K562 (cell line): ENCODE measurements around the gene RGS7. TPM values are rescaled to one million over a fixed set of nuclear protein-coding genes. Genes with fewer than 3 reads are reported as not detected.

Experiments
- ATAC-seq: fragments of 200-7000 bp; cut with Tn5 transposase; 3 replicates; pipeline ENCODE4 v1.9.1; 2020; ENCODE audit warnings: moderate library complexity
- BruUV-seq: library from RNA; stranded (reverse); fragments of 400-500 nt; replicated peaks from 2 replicates; lab custom pipeline; 2021; lab: Mats Ljungman, UMichigan
- CTCF ChIA-PET: fragments of 300-600 bp; formaldehyde crosslinking; extraction: SDS; loops from one replicate; lab custom pipeline; 2021; ENCODE audit warnings: low intra/inter-chr PET ratio; lab: Yijun Ruan, JAX
- POLR2A ChIA-PET: fragments of 300-600, 350-650 bp; sonication (Branson Sonifier 250); formaldehyde crosslinking; extraction: SDS; loops from one replicate; lab custom pipeline; 2021; ENCODE audit warnings: antibody characterized with exemption, inconsistent platforms; lab: Yijun Ruan, JAX
- DNase-seq, 4 experiments: peaks; one replicate each; pipeline versions ENCODE4 v3.0.0 to v3.0.0-alpha.2; 2011 to 2018; ENCODE audit warnings: low spot score in 3 of 4, mixed read lengths in 3 of 4; ENCODE audit errors: extremely low read depth in 1 of 4
- FAIRE-seq: peaks from 2 replicates; lab custom pipeline; 2011; peaks lifted over from hg19 to GRCh38; lab: Jason Lieb, UNC
- H2AFZ ChIP-seq: 2 replicates; pipeline ENCODE4 v1.6.0; 2011; ENCODE audit warnings: low read depth, low read length, control low read depth, inconsistent platforms
- H3K27ac ChIP-seq: fragments of 200-600 bp; 3 replicates; pipeline ENCODE4 v1.8.0; 2011; ENCODE audit warnings: low read depth, mild to moderate bottlenecking, control low read depth, inconsistent platforms, low read length, moderate library complexity, mixed read lengths; ENCODE audit errors: extremely low read depth
- H3K27me3 ChIP-seq, 2 experiments: fragments of 300-600 bp in 1 of 2; 2 replicates in 1 of 2; 3 replicates in 1 of 2; pipeline versions ENCODE4 v1.6.0 to v1.8.0; 2011; ENCODE audit warnings: inconsistent platforms in 2 of 2, low read length in 2 of 2, mild to moderate bottlenecking in 1 of 2, mixed read lengths in 1 of 2, moderate library complexity in 1 of 2; ENCODE audit not compliant: control insufficient read depth in 2 of 2, insufficient read depth in 2 of 2
- H3K36me3 ChIP-seq: fragments of 300-600 bp; 3 replicates; pipeline ENCODE4 v1.8.0; 2011; ENCODE audit warnings: mild to moderate bottlenecking, low read length, inconsistent platforms; ENCODE audit not compliant: control insufficient read depth, insufficient read depth
- H3K4me1 ChIP-seq, 2 experiments: fragments of 200-600 bp in 1 of 2; replicated peaks in 1 of 2; 2 replicates in 1 of 2; 3 replicates in 1 of 2; pipeline versions ENCODE4 v1.5.1 to v1.8.0; 2011; ENCODE audit warnings: inconsistent platforms in 2 of 2, low read length in 2 of 2, mild to moderate bottlenecking in 1 of 2, mixed read lengths in 1 of 2, moderate library complexity in 1 of 2; ENCODE audit not compliant: control insufficient read depth in 2 of 2, insufficient read depth in 2 of 2
- H3K4me2 ChIP-seq: 2 replicates; pipeline ENCODE4 v1.6.1; 2011; ENCODE audit warnings: low read length, control low read depth, inconsistent platforms, mixed read lengths; ENCODE audit not compliant: insufficient read depth
- H3K4me3 ChIP-seq: fragments of 200-600 bp; sonication (generic), shearing (Covaris generic); 2 replicates; pipeline ENCODE4 v1.5.1; 2016; ENCODE audit warnings: control low read depth, inconsistent platforms
- H3K79me2 ChIP-seq: fragments of 200-600 bp; 3 replicates; pipeline ENCODE4 v1.8.0; 2011; ENCODE audit warnings: low read length, inconsistent platforms; ENCODE audit not compliant: control insufficient read depth, insufficient read depth
- H3K9ac ChIP-seq, 2 experiments: 2 replicates each; pipeline versions ENCODE4 v1.6.0 to v1.6.1; 2011; ENCODE audit warnings: low read depth in 2 of 2, low read length in 2 of 2, control low read depth in 1 of 2, inconsistent platforms in 1 of 2, mild to moderate bottlenecking in 1 of 2, mixed read lengths in 1 of 2; ENCODE audit not compliant: insufficient read depth in 1 of 2
- H3K9me1 ChIP-seq: one replicate; pipeline ENCODE4 v1.6.0; 2011; ENCODE audit warnings: inconsistent platforms, mild to moderate bottlenecking, low read length, moderate library complexity; ENCODE audit not compliant: control insufficient read depth, insufficient read depth
- H3K9me3 ChIP-seq: replicated peaks from 2 replicates; pipeline ENCODE4 v1.5.1; 2011; ENCODE audit warnings: low read depth, low read length, inconsistent platforms; ENCODE audit not compliant: control insufficient read depth, insufficient read depth
- H4K20me1 ChIP-seq: replicated peaks from 2 replicates; pipeline ENCODE4 v1.6.1; 2011; ENCODE audit warnings: low read length, inconsistent platforms, mixed read lengths; ENCODE audit not compliant: control insufficient read depth, insufficient read depth
- BMI1 ChIP-seq: fragments of 150-350 bp; IDR thresholded peaks from 2 replicates; pipeline ENCODE4 v1.6.1; 2014; ENCODE audit warnings: low read length
- CAMTA2 ChIP-seq: fragments of 250-450 bp; sonication (Bioruptor Pico); conservative IDR thresholded peaks from 2 replicates; pipeline ENCODE4 v1.5.1; 2022
- GABPB1 ChIP-seq: sonication (generic); formaldehyde crosslinking; IDR thresholded peaks from 2 replicates; pipeline ENCODE4 v1.8.0; 2022; ENCODE audit warnings: mild to moderate bottlenecking, missing genetic modification reagents
- HCFC1 ChIP-seq: IDR thresholded peaks from 2 replicates; pipeline ENCODE4 v1.6.1; 2012; ENCODE audit warnings: low read depth, low read length, improper control_type of control experiment
- HOXB6 ChIP-seq: fragments of 250-450 bp; sonication (Bioruptor Pico); IDR thresholded peaks from 2 replicates; pipeline ENCODE4 v1.5.1; 2022; ENCODE audit warnings: mild to moderate bottlenecking, borderline replicate concordance
- KAT2B ChIP-seq: IDR thresholded peaks from one replicate; pipeline ENCODE4 v1.6.1; 2012; ENCODE audit warnings: low read depth, mild to moderate bottlenecking, control low read depth, inconsistent platforms, low read length, moderate library complexity
- KDM1A ChIP-seq, 2 experiments: fragments of 450-650 bp; IDR thresholded peaks; 2 replicates each; pipeline ENCODE4 v1.6.1; 2016; ENCODE audit warnings: mild to moderate bottlenecking in 2 of 2
- RBM25 ChIP-seq: fragments of 200-400 bp; formaldehyde crosslinking; IDR thresholded peaks from 2 replicates; pipeline ENCODE4 v1.6.1; 2018; ENCODE audit warnings: low read length, low read depth, moderate library complexity; ENCODE audit not compliant: severe bottlenecking
- ZC3H11A ChIP-seq: IDR thresholded peaks from 2 replicates; pipeline ENCODE4 v1.6.1; 2012; ENCODE audit warnings: low read depth, low read length, improper control_type of control experiment
- ZKSCAN3 ChIP-seq: fragments of 250-450 bp; sonication (Bioruptor Pico); IDR thresholded peaks from 2 replicates; pipeline ENCODE4 v1.4.0; 2020
- ZNF239 ChIP-seq: fragments of 250-450 bp; sonication (Bioruptor Pico); IDR thresholded peaks from 2 replicates; pipeline ENCODE4 v1.4.0; 2020; ENCODE audit warnings: mild to moderate bottlenecking
- WGBS: fragments of 100-300 bp; shearing (Covaris generic); methylation state at CpG from one replicate; pipeline ENCODE4 v1.1.6; 2016; ENCODE audit warnings: low coverage, mixed read lengths; ENCODE audit not compliant: insufficient coverage; ENCODE audit errors: missing lambda C conversion rate; 5-methylcytosine and 5-hydroxymethylcytosine counted together
- in situ Hi-C: fragments of 300-500 bp; cut with MboI; formaldehyde crosslinking; loops from 4 replicates; pipeline ENCODE4 v1.15.0; 2018; ENCODE audit warnings: inconsistent platforms, mixed read lengths
- intact Hi-C: fragments of 100-400 bp; cut with micrococcal nuclease; formaldehyde crosslinking; loops from 2 replicates; pipeline ENCODE4 v1.14.2; 2022
- polyA plus RNA-seq, 8 experiments: library from polyadenylated mRNA; depleted of rRNA in 4 of 8; stranded (reverse) in 5 of 8; unstranded in 3 of 8; fragments of >200 nt; fragmentation: Nextera tagmentation in 2 of 8; fragmentation: Illumina TruSeq in 1 of 8; extraction: Ambion mirVana in 2 of 8; extraction: Trizol in 1 of 8; gene quantifications; 2 replicates each; pipeline versions ENCODE4 v1.2.1 to v1.2.3, GENCODE V29; 2011 to 2014; ENCODE audit warnings: inconsistent platforms in 1 of 8, missing spikeins in 1 of 8
- total RNA-seq, 7 experiments: library from RNA; depleted of rRNA in 6 of 7; stranded (reverse); fragments of >200 nt in 6 of 7; fragmentation: Illumina TruSeq in 2 of 7; extraction: Trizol in 2 of 7; gene quantifications; 2 replicates each; pipeline versions ENCODE4 v1.2.1 to v1.2.3, GENCODE V29; 2011 to 2021; ENCODE audit warnings: low replicate concordance in 1 of 7
- TF ChIP-seq, protein P1 (sequence below): sonication (generic); formaldehyde crosslinking; IDR thresholded peaks from 2 replicates; pipeline ENCODE4 v1.8.0; 2022; ENCODE audit warnings: missing genetic modification reagents, mild to moderate bottlenecking, moderate library complexity, borderline replicate concordance
- TF ChIP-seq, protein P2 (sequence below), 3 experiments: fragments of 200-800 bp in 1 of 3; sonication (Bioruptor generic) in 1 of 3; sonication (generic) in 1 of 3; formaldehyde crosslinking in 1 of 3; IDR thresholded peaks; 2 replicates each; pipeline versions ENCODE4 v1.6.1 to v1.8.0; 2016 to 2022; ENCODE audit warnings: mild to moderate bottlenecking in 2 of 3, missing compliant biosample characterization in 2 of 3, missing genetic modification characterization in 2 of 3, missing genetic modification reagents in 1 of 3
- TF ChIP-seq, protein P3 (sequence below): fragments of 450-650 bp; IDR thresholded peaks from 2 replicates; pipeline ENCODE4 v1.6.1; 2016

The RGS7 gene
- total and polyA plus RNA-seq, 9 of the 15 experiments (the other 6 are each of a cell fraction or from before 2014, with no cell fraction given), result not detected

DNA sequence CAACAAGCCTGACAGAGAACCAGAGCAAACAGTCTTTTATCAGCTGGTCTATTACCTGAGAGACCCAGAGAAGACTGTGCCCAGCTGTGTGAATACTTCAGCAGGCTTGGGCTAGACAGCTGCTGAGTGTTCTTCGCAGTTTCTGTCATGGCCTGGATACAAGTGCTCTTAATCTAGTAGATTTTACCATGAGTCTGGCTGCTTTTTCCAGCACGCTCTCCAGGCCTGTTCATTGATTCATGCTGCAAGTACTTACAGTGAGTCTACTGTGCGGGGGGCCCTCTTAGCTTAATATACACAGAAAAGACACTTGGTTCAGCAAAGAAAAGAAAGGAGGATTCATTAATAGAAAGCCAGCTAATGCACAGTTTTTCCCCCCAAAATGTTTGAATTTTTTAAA, 48.5 kb downstream of the RGS7 start (continued):
- TF ChIP-seq, protein P1, sequence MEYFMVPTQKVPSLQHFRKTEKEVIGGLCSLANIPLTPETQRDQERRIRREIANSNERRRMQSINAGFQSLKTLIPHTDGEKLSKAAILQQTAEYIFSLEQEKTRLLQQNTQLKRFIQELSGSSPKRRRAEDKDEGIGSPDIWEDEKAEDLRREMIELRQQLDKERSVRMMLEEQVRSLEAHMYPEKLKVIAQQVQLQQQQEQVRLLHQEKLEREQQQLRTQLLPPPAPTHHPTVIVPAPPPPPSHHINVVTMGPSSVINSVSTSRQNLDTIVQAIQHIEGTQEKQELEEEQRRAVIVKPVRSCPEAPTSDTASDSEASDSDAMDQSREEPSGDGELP, result no peak
- TF ChIP-seq HOXB6 (CRISPR knock-in tag) (no peak), ZNF239 (CRISPR knock-in tag) (no peak), HCFC1 (no peak), ZC3H11A (no peak), BMI1 (no peak)
- TF ChIP-seq, protein P2, sequence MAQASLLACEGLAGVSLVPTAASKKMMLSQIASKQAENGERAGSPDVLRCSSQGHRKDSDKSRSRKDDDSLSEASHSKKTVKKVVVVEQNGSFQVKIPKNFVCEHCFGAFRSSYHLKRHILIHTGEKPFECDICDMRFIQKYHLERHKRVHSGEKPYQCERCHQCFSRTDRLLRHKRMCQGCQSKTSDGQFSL (CRISPR knock-in tag; IDR thresholded peaks at IDR 0.05), result no peak
- TF ChIP-seq, protein P2 (tag; IDR thresholded peaks at IDR 0.05), result no peak

DNA sequence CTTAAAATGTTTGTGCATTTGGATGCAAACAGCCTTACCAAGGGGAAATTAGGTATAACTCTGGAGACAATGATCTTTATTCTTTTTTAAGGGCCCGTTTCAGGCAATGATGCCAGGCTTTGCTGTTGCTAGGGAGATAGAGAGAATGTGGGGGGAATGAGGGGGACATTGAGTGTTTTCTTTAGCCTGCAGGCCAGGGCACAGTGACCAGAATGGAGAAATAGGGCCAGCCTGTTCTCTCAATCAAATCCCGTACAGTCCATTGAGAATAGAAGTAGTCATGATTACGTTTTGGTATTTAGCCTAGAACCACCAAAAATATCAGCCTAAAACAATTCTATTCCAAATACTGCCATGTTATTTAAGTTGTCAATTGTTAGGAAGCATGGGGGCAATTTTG, 49.0 kb downstream of the RGS7 start:
- BruUV-seq, result no TSS peak
- WGBS, result 0% methylated on average over 3 of the region's 3 CpGs
- no peak overlapping the region for H3K9ac ChIP-seq
- in situ Hi-C loops (no loop called here), intact Hi-C loops (no loop called here)
- no peaks in the 10 kb centered on the region for H3K4me1 ChIP-seq
- TF ChIP-seq KDM1A (IDR thresholded peaks at IDR 0.05) (no peak), CAMTA2 (no peak), KAT2B (no peak), GABPB1 (CRISPR knock-in tag) (no peak), ZKSCAN3 (CRISPR knock-in tag) (no peak), RBM25 (no peak)
- TF ChIP-seq, protein P3, sequence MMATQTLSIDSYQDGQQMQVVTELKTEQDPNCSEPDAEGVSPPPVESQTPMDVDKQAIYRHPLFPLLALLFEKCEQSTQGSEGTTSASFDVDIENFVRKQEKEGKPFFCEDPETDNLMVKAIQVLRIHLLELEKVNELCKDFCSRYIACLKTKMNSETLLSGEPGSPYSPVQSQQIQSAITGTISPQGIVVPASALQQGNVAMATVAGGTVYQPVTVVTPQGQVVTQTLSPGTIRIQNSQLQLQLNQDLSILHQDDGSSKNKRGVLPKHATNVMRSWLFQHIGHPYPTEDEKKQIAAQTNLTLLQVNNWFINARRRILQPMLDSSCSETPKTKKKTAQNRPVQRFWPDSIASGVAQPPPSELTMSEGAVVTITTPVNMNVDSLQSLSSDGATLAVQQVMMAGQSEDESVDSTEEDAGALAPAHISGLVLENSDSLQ, result no peak
- no peak overlapping the region for H3K27ac ChIP-seq
- no peaks in the 10 kb centered on the region; the same call in 1 of the 2 replicates for H3K9me3 ChIP-seq
- H3K4me2 ChIP-seq, result no peak overlapping the region
- H3K9me1 ChIP-seq, result no peaks in the 10 kb centered on the region
- H4K20me1 ChIP-seq, result no peaks in the 10 kb centered on the region
- DNase-seq (no peak), ATAC-seq (no peak), FAIRE-seq (no peak)
- H3K36me3 ChIP-seq, result no peaks in the 10 kb centered on the region
- H3K4me3 ChIP-seq, result no peak overlapping the region
- POLR2A ChIA-PET, result no interaction called here
- H2AFZ ChIP-seq, result no peak overlapping the region
- H3K79me2 ChIP-seq, result no peaks in the 10 kb centered on the region
- CTCF ChIA-PET, result no interaction called here
- H3K27me3 ChIP-seq, result no peaks in the 10 kb centered on the region
